CD4-positive, alpha-beta memory T cell (primary cell): ENCODE data around the gene RAPGEF1. TPM values are rescaled to one million over a fixed set of nuclear protein-coding genes. Genes with fewer than 3 reads are reported as not detected.
A peak's percentile ranks its signal among the peaks of the same experiment; 100 is the strongest.

Experiments
- CTCF ChIA-PET: fragments of 350-600 bp; sonication (Branson Sonifier 250); formaldehyde crosslinking; loops from one replicate; lab custom pipeline; 2021; ENCODE audit warnings: inconsistent platforms; ENCODE audit not compliant: partially characterized antibody; lab: Charles Lee
- POLR2A ChIA-PET: fragments of 350-600 bp; sonication (Branson Sonifier 250); formaldehyde crosslinking; loops from one replicate; lab custom pipeline; 2021; ENCODE audit not compliant: partially characterized antibody; lab: Charles Lee
- DNase-seq, 5 donors: peaks; one replicate each; pipeline versions ENCODE4 v3.0.0 to v3.0.0-alpha.2; 2020 to 2022; ENCODE audit warnings: mixed read lengths in 1 of 5
- H3K27ac ChIP-seq: one replicate; pipeline ENCODE4 v1.7.0; 2013; ENCODE audit warnings: low read depth, low read length
- H3K27me3 ChIP-seq: 2 replicates; pipeline ENCODE4 v1.7.0; 2013; ENCODE audit warnings: mild to moderate bottlenecking, low read length, moderate library complexity; ENCODE audit not compliant: insufficient read depth
- H3K36me3 ChIP-seq: 2 replicates; pipeline ENCODE4 v1.7.0; 2013; ENCODE audit warnings: mild to moderate bottlenecking, low read length, moderate library complexity; ENCODE audit not compliant: insufficient read depth
- H3K4me1 ChIP-seq: 2 replicates; pipeline ENCODE4 v1.7.0; 2013; ENCODE audit warnings: mild to moderate bottlenecking, low read length, moderate library complexity; ENCODE audit not compliant: insufficient read depth
- H3K4me3 ChIP-seq, 2 donors: one replicate each; pipeline ENCODE4 v1.7.0; 2013; ENCODE audit warnings: low read length in 2 of 2, mild to moderate bottlenecking in 1 of 2
- H3K9me3 ChIP-seq, 2 donors: one replicate each; pipeline ENCODE4 v1.7.0; 2013; ENCODE audit warnings: low read length in 2 of 2, control low read depth in 1 of 2; ENCODE audit not compliant: control insufficient read depth in 1 of 2
- H3K27ac Mint-ChIP-seq, 7 donors: one replicate each; pipeline ENCODE4 v1.8.0; 2020 to 2021; ENCODE audit warnings: mixed read lengths in 7 of 7, mild to moderate bottlenecking in 6 of 7, inconsistent platforms in 3 of 7, moderate library complexity in 3 of 7
- H3K27me3 Mint-ChIP-seq, 2 donors: one replicate each; pipeline ENCODE4 v1.8.0; 2020 to 2021; ENCODE audit warnings: mixed read lengths in 2 of 2
- H3K36me3 Mint-ChIP-seq, 2 donors: one replicate each; pipeline ENCODE4 v1.8.0; 2020 to 2021; ENCODE audit warnings: mixed read lengths in 2 of 2, inconsistent platforms in 1 of 2, mild to moderate bottlenecking in 1 of 2
- H3K4me1 Mint-ChIP-seq, 4 donors: one replicate each; pipeline ENCODE4 v1.8.0; 2020 to 2021; ENCODE audit warnings: mixed read lengths in 4 of 4, mild to moderate bottlenecking in 1 of 4
- H3K4me3 Mint-ChIP-seq, 8 donors: one replicate each; pipeline ENCODE4 v1.8.0; 2020 to 2021; ENCODE audit warnings: mixed read lengths in 8 of 8, mild to moderate bottlenecking in 7 of 8, moderate library complexity in 6 of 8, inconsistent platforms in 3 of 8
- H3K9me3 Mint-ChIP-seq, 8 donors: one replicate each; pipeline ENCODE4 v1.8.0; 2020 to 2021; ENCODE audit warnings: mixed read lengths in 8 of 8, mild to moderate bottlenecking in 5 of 8, inconsistent platforms in 3 of 8, moderate library complexity in 1 of 8
- intact Hi-C: fragments of 100-400 bp; cut with micrococcal nuclease; formaldehyde crosslinking; loops from one replicate; pipeline ENCODE4 v1.15.1; 2023
- polyA plus RNA-seq, 2 donors: library from polyadenylated mRNA; unstranded; fragments of 300-500 nt; fragmentation: Illumina TruSeq; gene quantifications; one replicate each; pipeline ENCODE4 v1.2.3, GENCODE V29; 2021
- total RNA-seq, 2 experiments: library from RNA; stranded (reverse); gene quantifications; one replicate each; pipeline ENCODE4 v1.2.3, GENCODE V29; 2021

Gene RAPGEF1
- total and polyA plus RNA-seq, 4 experiments from 2014 or later = 1.5 to 149 (median 76.2) TPM

DNA sequence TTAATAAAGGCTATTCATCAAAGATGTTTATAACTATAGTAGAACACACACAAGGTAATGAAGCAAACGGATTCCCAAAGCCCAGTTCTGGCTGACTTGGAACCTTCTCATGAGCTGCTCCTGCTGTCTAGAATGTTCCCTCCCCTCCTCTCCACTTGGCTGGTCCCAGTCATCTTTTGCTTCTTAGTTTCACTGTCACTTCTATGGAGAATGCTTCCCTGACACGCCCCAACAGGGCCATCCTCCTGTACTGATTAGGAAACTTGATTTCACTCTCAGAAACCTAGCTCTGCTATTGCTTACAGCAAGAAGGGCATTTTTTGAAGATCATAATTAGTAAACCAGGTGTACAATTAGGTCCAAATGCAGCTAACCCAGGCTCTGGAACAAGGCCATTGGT, 3.2 kb upstream of the RAPGEF1 start:
- H3K4me1 ChIP-seq = peaks cover 43% of the 10 kb centered on the region
- Mint-ChIP-seq H3K27ac (peak overlapping the region; percentile 10 to 95 (median 77)), H3K36me3 (peaks cover 0 to 9% of the 10 kb centered on the region in 2 donors), H3K4me1 (peaks cover 31 to 51% (median 40%) of the 10 kb centered on the region in 4 donors), H3K27me3 (no peaks in the 10 kb centered on the region), H3K9me3 (no peaks in the 10 kb centered on the region), H3K4me3 (peak overlapping the region in 3 of 8 donors; percentile 19 to 76 (median 71))
- H3K27ac ChIP-seq = no peak overlapping the region
- intact Hi-C loops = no loop called here
- ChIA-PET CTCF (interaction anchor here (1.0 to 13.4 kb wide), 13 partner anchors 11 to 371 kb away, joined by 3 to 186 read pairs (median 4); no protein-coding TSS in a partner anchor), POLR2A (interaction anchor here (0.7 to 19.6 kb wide), 17 partner anchors 9 to 498 kb away, joined by 3 to 692 read pairs (median 5); no protein-coding TSS in a partner anchor)
- no peaks in the 10 kb centered on the region for H3K36me3 ChIP-seq
- no peak overlapping the region for H3K4me3 ChIP-seq
- no peaks in the 10 kb centered on the region for H3K27me3 ChIP-seq
- H3K9me3 ChIP-seq = no peaks in the 10 kb centered on the region
- no peak for DNase-seq

DNA sequence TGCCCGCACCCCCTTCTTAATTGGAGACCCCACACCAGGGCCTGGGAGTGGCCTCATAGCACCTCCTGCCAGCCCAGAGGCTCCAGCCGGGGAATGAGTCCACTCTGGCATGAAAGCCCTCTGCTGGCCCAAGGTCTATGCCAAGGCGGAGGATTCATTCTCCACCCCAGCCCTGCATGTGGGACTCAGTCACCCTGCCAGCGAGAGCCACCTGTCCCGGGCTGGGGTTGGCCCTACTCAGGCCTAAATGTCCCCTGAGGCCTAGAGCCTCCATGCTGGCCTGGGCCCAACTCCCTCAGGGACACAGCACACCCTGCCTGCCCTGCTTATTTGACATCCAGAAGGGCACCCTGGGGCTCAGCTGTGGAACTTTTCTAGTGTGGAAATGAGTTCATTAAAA, 1.0 kb upstream of the RAPGEF1 start:
- POLR2A ChIA-PET = interaction anchor here (0.8 to 19.6 kb wide), 6 partner anchors 10 to 163 kb away, joined by 3 to 692 read pairs (median 8); no protein-coding TSS in a partner anchor
- intact Hi-C loops = loop anchor here (1.0 kb wide), 1 partner anchor 150 kb away; no protein-coding TSS in a partner anchor
- peaks cover 61% of the 10 kb centered on the region for H3K4me1 ChIP-seq

DNA sequence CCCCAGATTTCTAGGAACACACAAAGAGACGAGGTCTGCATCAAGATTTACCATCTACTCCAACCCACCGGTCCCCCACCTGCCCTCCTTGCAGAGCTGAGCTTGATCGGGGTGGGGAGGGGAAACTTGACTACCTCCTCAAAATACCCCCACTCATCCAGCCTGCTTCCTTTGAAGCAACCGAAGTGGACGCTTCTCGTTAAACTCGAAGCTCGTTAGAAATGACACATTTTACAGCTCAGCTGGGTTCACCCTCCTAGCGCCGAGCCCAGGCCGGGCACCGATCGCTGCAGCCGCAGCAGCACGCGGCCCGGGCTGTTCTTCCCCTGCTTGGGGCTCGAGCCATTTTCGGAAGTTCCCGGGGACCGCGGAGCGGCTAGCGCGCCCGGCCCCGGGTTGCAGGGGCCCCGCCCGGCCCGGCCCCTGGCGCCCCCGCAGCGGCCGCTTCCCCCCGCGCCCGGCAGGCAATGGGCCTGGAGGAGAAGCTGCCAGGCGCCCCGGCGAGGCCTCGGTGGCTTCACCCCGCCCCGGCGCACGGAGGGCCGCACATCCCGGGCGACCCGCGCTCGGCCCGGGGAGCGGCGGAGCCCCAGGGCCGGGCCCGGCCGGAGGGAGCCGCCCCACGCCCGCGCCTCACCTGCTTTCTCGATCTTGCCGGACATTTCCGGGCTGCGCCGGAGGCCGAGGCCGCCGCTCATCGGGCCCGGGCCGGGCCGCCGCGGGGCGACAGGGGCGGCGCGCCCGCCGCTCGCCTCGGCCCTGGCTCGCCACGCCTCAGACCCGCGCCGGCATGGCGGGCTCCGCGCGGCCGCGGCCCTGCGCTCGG, 530 bp downstream of the RAPGEF1 start:
- CTCF ChIA-PET = interaction anchor here (0.8 to 13.4 kb wide), 28 partner anchors 9 to 334 kb away, joined by 3 to 186 read pairs (median 7); no protein-coding TSS in a partner anchor
- peak overlapping the region; percentile 89 to 98 (median 95) for H3K27ac Mint-ChIP-seq
- no peaks in the 10 kb centered on the region for H3K27me3 ChIP-seq
- intact Hi-C loops = loop anchor here (10.0 kb wide), 1 partner anchor 485 kb away; no protein-coding TSS in a partner anchor
- peak overlapping the region; percentile 92 to 98 (median 94) for H3K4me3 Mint-ChIP-seq
- DNase-seq = peak in 4 of 5 donors; percentile 40 to 59 (median 44)
- H3K36me3 ChIP-seq = no peaks in the 10 kb centered on the region
- H3K27ac ChIP-seq = peak overlapping the region; percentile 72
- H3K9me3 ChIP-seq = no peaks in the 10 kb centered on the region
- POLR2A ChIA-PET = interaction anchor here (0.7 to 19.6 kb wide), 19 partner anchors 9 to 366 kb away, joined by 3 to 692 read pairs (median 6); partner anchors contain the start of gene POMT1
- H3K27me3 Mint-ChIP-seq = no peaks in the 10 kb centered on the region
- H3K4me3 ChIP-seq = peak overlapping the region; percentile 31 to 67
- H3K4me1 Mint-ChIP-seq = peaks cover 47 to 64% (median 56%) of the 10 kb centered on the region in 4 donors
- peaks cover 0 to 2% (median 0%) of the 10 kb centered on the region in 8 donors for H3K9me3 Mint-ChIP-seq
- H3K36me3 Mint-ChIP-seq = peaks cover 7 to 35% of the 10 kb centered on the region in 2 donors
- H3K4me1 ChIP-seq = peaks cover 68% of the 10 kb centered on the region

More for the DNA sequence above, 1.0 kb upstream of the RAPGEF1 start:
- peaks cover 0 to 2% (median 0%) of the 10 kb centered on the region in 8 donors for H3K9me3 Mint-ChIP-seq
- CTCF ChIA-PET = interaction anchor here (0.8 to 13.4 kb wide), 27 partner anchors 10 to 200 kb away, joined by 3 to 186 read pairs (median 6); no protein-coding TSS in a partner anchor
- Histone ChIP-seq H3K27ac (no peak overlapping the region), H3K27me3 (no peaks in the 10 kb centered on the region), H3K9me3 (no peaks in the 10 kb centered on the region), H3K36me3 (no peaks in the 10 kb centered on the region), H3K4me3 (no peak overlapping the region)
- peak overlapping the region in 2 of 7 donors; percentile 75 to 92 for H3K27ac Mint-ChIP-seq
- no peaks in the 10 kb centered on the region for H3K27me3 Mint-ChIP-seq
- DNase-seq = no peak
- H3K4me1 Mint-ChIP-seq = peaks cover 40 to 60% (median 52%) of the 10 kb centered on the region in 4 donors
- H3K36me3 Mint-ChIP-seq = peaks cover 0 to 23% of the 10 kb centered on the region in 2 donors
- H3K4me3 Mint-ChIP-seq = peak overlapping the region; percentile 17 to 85 (median 80)

DNA sequence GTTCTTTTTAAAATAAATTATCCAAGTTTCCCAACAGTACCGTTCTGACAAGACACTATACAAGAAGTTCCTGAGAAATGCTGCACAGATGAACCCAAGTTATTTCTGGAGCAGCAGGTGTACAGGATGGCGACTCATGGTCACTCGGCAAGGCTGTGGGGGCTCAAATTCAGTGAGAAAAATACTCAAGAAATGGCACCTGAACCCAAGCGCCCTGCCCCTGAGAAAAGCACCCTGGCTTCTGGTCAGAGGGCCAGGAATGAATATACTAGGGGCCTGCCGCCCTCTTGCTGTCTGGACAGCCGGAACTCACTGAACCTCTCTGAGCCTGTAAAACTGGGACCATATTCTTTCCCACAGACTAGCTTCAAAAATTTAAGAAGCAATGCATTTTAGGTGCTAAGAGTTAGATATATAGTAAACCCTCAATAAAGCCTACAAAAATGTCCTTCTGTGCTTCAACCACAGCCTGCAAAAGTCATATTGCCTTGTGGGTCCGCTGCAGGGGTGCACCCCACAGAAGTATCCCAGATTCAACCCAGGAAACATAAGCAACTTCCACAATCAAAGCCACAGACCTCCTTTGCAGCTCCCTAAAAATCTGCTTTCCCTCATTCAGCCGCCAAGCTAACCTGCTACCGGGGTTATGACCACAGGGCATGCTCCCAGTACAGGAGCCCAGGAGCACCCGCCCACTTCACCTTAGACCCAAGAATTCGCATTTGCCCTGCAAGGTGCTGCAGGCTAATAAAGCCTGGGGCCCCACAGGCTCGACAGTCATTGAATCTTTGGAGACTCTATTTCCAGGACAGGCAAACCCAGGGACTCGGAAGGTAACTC, 1.4 kb downstream of the RAPGEF1 start:
- intact Hi-C loops = loop anchor here (10.0 kb wide), 1 partner anchor 484 kb away; no protein-coding TSS in a partner anchor
- CTCF ChIA-PET = interaction anchor here (0.8 to 13.4 kb wide), 19 partner anchors 8 to 333 kb away, joined by 3 to 186 read pairs (median 6); no protein-coding TSS in a partner anchor
- no peaks in the 10 kb centered on the region for H3K27me3 ChIP-seq
- peaks cover 68% of the 10 kb centered on the region for H3K4me1 ChIP-seq
- H3K36me3 ChIP-seq = no peaks in the 10 kb centered on the region
- Mint-ChIP-seq H3K27me3 (no peaks in the 10 kb centered on the region), H3K27ac (peak overlapping the region; percentile 89 to 98 (median 95)), H3K4me3 (peak overlapping the region; percentile 92 to 98 (median 94)), H3K4me1 (peaks cover 45 to 64% (median 56%) of the 10 kb centered on the region in 4 donors), H3K36me3 (peaks cover 9 to 37% of the 10 kb centered on the region in 2 donors), H3K9me3 (peaks cover 0 to 2% (median 0%) of the 10 kb centered on the region in 8 donors)
- H3K27ac ChIP-seq = peak overlapping the region; percentile 72
- DNase-seq = no peak
- H3K9me3 ChIP-seq = no peaks in the 10 kb centered on the region
- POLR2A ChIA-PET = interaction anchor here (0.7 to 19.6 kb wide), 19 partner anchors 8 to 365 kb away, joined by 3 to 692 read pairs (median 6); no protein-coding TSS in a partner anchor
- peak overlapping the region; percentile 31 to 67 for H3K4me3 ChIP-seq

DNA sequence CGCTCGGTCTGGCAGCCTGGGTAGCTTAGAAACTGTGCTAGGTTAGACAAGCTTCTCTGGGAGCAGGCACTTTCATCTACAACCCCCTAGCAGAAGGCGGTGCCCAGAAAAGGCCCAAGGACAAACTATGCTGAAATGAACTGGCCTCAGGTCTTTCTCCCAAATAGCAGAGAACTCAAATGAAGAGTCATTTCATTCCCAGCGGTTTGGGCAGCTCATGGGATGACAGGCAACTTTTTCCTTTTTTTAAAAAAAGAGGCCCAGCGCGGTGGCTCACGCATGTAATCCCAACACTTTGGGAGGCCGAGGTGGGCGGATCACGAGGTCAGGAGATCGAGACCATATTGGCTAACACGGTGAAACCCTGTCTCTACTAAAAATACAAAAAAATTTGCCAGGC, 2.5 kb downstream of the RAPGEF1 start:
- intact Hi-C loops = loop anchor here (10.0 kb wide), 1 partner anchor 483 kb away; no protein-coding TSS in a partner anchor
- Mint-ChIP-seq H3K27me3 (no peaks in the 10 kb centered on the region), H3K4me3 (peak overlapping the region; percentile 63 to 88 (median 83)), H3K9me3 (peaks cover 0 to 2% (median 0%) of the 10 kb centered on the region in 8 donors), H3K36me3 (peaks cover 9 to 37% of the 10 kb centered on the region in 2 donors), H3K27ac (peak overlapping the region; percentile 89 to 98 (median 96)), H3K4me1 (peaks cover 46 to 68% (median 59%) of the 10 kb centered on the region in 4 donors)
- no peaks in the 10 kb centered on the region for H3K27me3 ChIP-seq
- H3K4me1 ChIP-seq = peaks cover 68% of the 10 kb centered on the region
- POLR2A ChIA-PET = interaction anchor here (1.4 to 19.6 kb wide), 8 partner anchors 11 to 504 kb away, joined by 3 to 692 read pairs (median 6); partner anchors contain the start of gene POMT1
- peak overlapping the region; percentile 84 for H3K27ac ChIP-seq
- H3K4me3 ChIP-seq = peak overlapping the region; percentile 7 to 27
- no peak for DNase-seq
- CTCF ChIA-PET = interaction anchor here (1.0 to 13.4 kb wide), 5 partner anchors 9 to 146 kb away, joined by 4 to 186 read pairs (median 7); no protein-coding TSS in a partner anchor
- no peaks in the 10 kb centered on the region for H3K36me3 ChIP-seq
- no peaks in the 10 kb centered on the region for H3K9me3 ChIP-seq

DNA sequence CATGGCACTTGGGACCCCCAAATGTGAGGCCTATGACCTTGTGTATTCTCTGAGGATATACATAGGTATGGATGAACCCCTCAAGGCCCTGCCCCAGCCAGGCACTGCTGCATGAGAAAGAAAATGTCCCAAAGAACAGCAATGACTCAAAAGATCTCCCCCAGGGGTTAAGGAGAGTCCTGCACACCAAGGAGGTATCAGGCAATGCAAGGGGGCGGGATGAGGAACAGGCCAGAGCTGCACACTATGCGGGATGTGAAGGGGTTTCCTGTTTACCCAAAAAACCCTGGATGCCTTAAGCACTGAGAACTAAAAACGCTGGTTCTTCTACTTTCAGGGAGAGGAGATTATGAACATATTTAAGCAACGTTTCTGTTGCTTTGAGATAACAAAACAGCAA, 3.4 kb downstream of the RAPGEF1 start:
- ChIA-PET POLR2A (interaction anchor here (0.6 to 19.6 kb wide), 11 partner anchors 10 to 505 kb away, joined by 3 to 692 read pairs (median 4); partner anchors contain the start of gene POMT1), CTCF (interaction anchor here (1.0 to 13.4 kb wide), 10 partner anchors 8 to 145 kb away, joined by 3 to 186 read pairs (median 4); no protein-coding TSS in a partner anchor)
- H3K9me3 ChIP-seq = no peaks in the 10 kb centered on the region
- DNase-seq = no peak
- intact Hi-C loops = loop anchor here (10.0 kb wide), 1 partner anchor 482 kb away; no protein-coding TSS in a partner anchor
- no peaks in the 10 kb centered on the region for H3K27me3 ChIP-seq
- H3K36me3 ChIP-seq = no peaks in the 10 kb centered on the region
- no peaks in the 10 kb centered on the region for H3K27me3 Mint-ChIP-seq
- H3K4me1 Mint-ChIP-seq = peaks cover 56 to 78% (median 68%) of the 10 kb centered on the region in 4 donors
- peak overlapping the region; percentile 7 to 27 for H3K4me3 ChIP-seq
- H3K36me3 Mint-ChIP-seq = peaks cover 9 to 37% of the 10 kb centered on the region in 2 donors
- peaks cover 78% of the 10 kb centered on the region for H3K4me1 ChIP-seq
- H3K9me3 Mint-ChIP-seq = peaks cover 0 to 2% (median 0%) of the 10 kb centered on the region in 8 donors
- H3K27ac ChIP-seq = peak overlapping the region; percentile 84
- H3K4me3 Mint-ChIP-seq = peak overlapping the region; percentile 63 to 88 (median 83)
- peak overlapping the region; percentile 89 to 98 (median 96) for H3K27ac Mint-ChIP-seq
